ENCODE results near the gene PCSK5. TPM values are rescaled to one million over a fixed set of nuclear protein-coding genes. Genes with fewer than 3 reads are reported as not detected.

The PCSK5 gene
- polyA plus RNA-seq, 1 experiment, result 0.74 TPM

GRCh38 chr9:75910731-75911130, 20.3 kb downstream of the PCSK5 start:
- TF ChIP-seq CTCF (IDR thresholded peaks at IDR 0.05; ENCODE audit: insufficient read depth, low read depth, low read length), result no peak
- Histone ChIP-seq H3K36me3 (ENCODE audit: control insufficient read depth, insufficient read depth, low read length) (no peaks in the 10 kb centered on the region), H3K4me3 (ENCODE audit: low read depth, low read length) (no peak overlapping the region), H3K27me3 (ENCODE audit: control insufficient read depth, insufficient read depth, low read length) (no peaks in the 10 kb centered on the region)
- DNase-seq (ENCODE audit: low read depth), result no peak
- ChIA-PET POLR2A (no interaction called here), CTCF (interaction anchor here (1.1 kb wide), 1 partner anchor 44 kb away, joined by 3 read pairs; no protein-coding TSS in a partner anchor)

GRCh38 chr9:75911390-75911789, 20.9 kb downstream of the PCSK5 start:
- Histone ChIP-seq H3K36me3 (ENCODE audit: control insufficient read depth, insufficient read depth, low read length) (no peaks in the 10 kb centered on the region), H3K4me3 (ENCODE audit: low read depth, low read length) (no peak overlapping the region), H3K27me3 (ENCODE audit: control insufficient read depth, insufficient read depth, low read length) (no peaks in the 10 kb centered on the region)
- no peak for DNase-seq (ENCODE audit: low read depth)
- ChIA-PET CTCF (interaction anchor here (1.1 kb wide), 1 partner anchor 45 kb away, joined by 3 read pairs; no protein-coding TSS in a partner anchor), POLR2A (no interaction called here)
- no peak for TF ChIP-seq CTCF (IDR thresholded peaks at IDR 0.05; ENCODE audit: insufficient read depth, low read depth, low read length)

DNA sequence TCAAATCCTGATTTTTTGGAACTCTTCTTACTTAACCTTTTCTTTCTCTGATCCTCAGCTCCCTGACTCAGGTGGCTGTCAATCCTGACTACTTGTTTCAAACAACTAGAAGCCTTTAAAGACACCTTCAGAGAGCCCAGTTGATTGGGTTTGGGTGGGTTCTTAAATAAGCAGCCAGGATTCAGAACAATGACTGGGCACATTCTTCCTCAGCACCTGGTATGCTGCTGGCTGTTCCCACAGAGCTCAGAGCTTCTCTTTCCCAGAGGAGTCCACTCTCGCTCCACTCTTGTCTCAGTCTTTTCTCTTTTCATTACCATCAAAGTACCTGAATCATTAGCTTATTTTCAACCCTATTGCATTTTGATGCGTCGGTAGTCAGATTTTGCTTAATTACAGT, 22.5 kb downstream of the PCSK5 start:
- ChIA-PET CTCF (no interaction called here), POLR2A (no interaction called here)
- Histone ChIP-seq H3K27me3 (ENCODE audit: control insufficient read depth, insufficient read depth, low read length) (no peaks in the 10 kb centered on the region), H3K4me3 (ENCODE audit: low read depth, low read length) (no peak overlapping the region), H3K36me3 (ENCODE audit: control insufficient read depth, insufficient read depth, low read length) (no peaks in the 10 kb centered on the region)
- no peak for DNase-seq (ENCODE audit: low read depth)
- TF ChIP-seq CTCF (IDR thresholded peaks at IDR 0.05; ENCODE audit: insufficient read depth, low read depth, low read length), result no peak

GRCh38 chr9:75914002-75914401, 23.5 kb downstream of the PCSK5 start:
- CTCF ChIA-PET, result no interaction called here
- no peak overlapping the region for H3K4me3 ChIP-seq (ENCODE audit: low read depth, low read length)
- DNase-seq (ENCODE audit: low read depth), result no peak
- POLR2A ChIA-PET, result no interaction called here
- H3K36me3 ChIP-seq (ENCODE audit: control insufficient read depth, insufficient read depth, low read length), result no peaks in the 10 kb centered on the region
- H3K27me3 ChIP-seq (ENCODE audit: control insufficient read depth, insufficient read depth, low read length), result no peaks in the 10 kb centered on the region
- no peak for TF ChIP-seq CTCF (IDR thresholded peaks at IDR 0.05; ENCODE audit: insufficient read depth, low read depth, low read length)

DNA sequence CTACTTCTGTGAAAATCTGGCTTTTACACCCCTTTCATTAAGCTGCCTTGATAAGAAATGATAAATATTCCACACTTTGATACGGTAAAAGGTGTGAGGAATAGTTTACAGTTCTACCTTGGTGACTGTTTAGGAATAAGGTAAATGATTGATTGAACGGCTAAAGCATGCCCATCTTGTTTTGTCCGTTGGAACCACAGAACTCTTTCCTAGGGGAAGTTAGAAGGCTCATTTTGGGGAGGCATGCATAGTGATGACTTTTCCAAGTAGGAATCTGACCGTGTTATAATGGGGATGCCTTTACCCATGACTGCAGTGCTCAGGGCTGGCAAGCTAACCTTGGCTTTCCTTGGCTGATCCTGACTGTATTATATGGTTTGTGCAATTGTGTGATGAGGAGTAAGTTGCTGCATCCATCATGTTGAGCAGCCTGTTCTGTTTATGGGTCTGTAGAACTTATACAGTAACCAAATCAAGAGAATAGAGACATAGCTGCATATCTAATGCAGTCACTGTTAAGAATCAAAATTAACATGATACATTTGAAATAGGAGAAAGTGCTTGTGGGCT, 24.5 kb downstream of the PCSK5 start:
- Histone ChIP-seq H3K36me3 (ENCODE audit: control insufficient read depth, insufficient read depth, low read length) (no peaks in the 10 kb centered on the region), H3K4me3 (ENCODE audit: low read depth, low read length) (no peak overlapping the region), H3K27me3 (ENCODE audit: control insufficient read depth, insufficient read depth, low read length) (no peaks in the 10 kb centered on the region)
- POLR2A ChIA-PET, result no interaction called here
- CTCF ChIA-PET, result interaction anchor here (0.5 kb wide), 1 partner anchor 50 kb away, joined by 3 read pairs; no protein-coding TSS in a partner anchor
- TF ChIP-seq CTCF (IDR thresholded peaks at IDR 0.05; ENCODE audit: insufficient read depth, low read depth, low read length), result no peak
- no peak for DNase-seq (ENCODE audit: low read depth)
